Posterior vena cava (tissue), 2 donors: ENCODE data around the gene NDUFB1. TPM values are rescaled to one million over a fixed set of nuclear protein-coding genes. Genes with fewer than 3 reads are reported as not detected.

Experiments
- DNase-seq: peaks from one replicate; pipeline ENCODE4 v3.0.0-alpha.2; 2020; ENCODE audit warnings: low spot score
- intact Hi-C, 2 donors: fragments of 100-400 bp; cut with DNase I; formaldehyde crosslinking; loops; one replicate each; pipeline versions ENCODE4 v1.14.1 to v1.14.2; 2022 to 2023
- long read RNA-seq, 2 donors: library from polyadenylated mRNA; unstranded; transcript quantifications; one replicate each; pipeline ENCODE4 v2.0.0, GENCODE V29; 2020 to 2021
- total RNA-seq, 2 donors: library from RNA; stranded (reverse); fragmentation: NEBNext Ultra II Directional; extraction: Animal tissue kit (Norgen Biotek cat#: 25700); gene quantifications; one replicate each; pipeline ENCODE4 v1.2.1, GENCODE V29; 2021
- donor health status: DM: yes; HTN: yes; CAD: no.
- donor health status: DM: yes; HTN: yes; CAD: no.

The NDUFB1 gene
- total RNA-seq = 100 to 1,000 TPM in 1 of 2 donors, 10 to 100 TPM in 1; 92.3 to 158 TPM
- long read RNA-seq, donor 1, transcript NDUFB1-201 (3 exons, 528 nt) = major isoform, 17 of 17 reads
- long read RNA-seq, donor 1, partial matches to known transcripts = 0 of 17 reads
- long read RNA-seq, donor 1, other reads (novel, unspliced or antisense) = 0 of 17 reads
- long read RNA-seq, donor 2, transcript NDUFB1-201 (3 exons, 528 nt) = major isoform, 12 of 14 reads
- long read RNA-seq, donor 2, partial matches to known transcripts = 0 of 14 reads
- long read RNA-seq, donor 2, other reads (novel, unspliced or antisense) = 1 of 14 reads

GRCh38 chr14:92121670-92122350, at the start of gene NDUFB1, which contains the start of gene CPSF2:
Gene NDUFB1, minus strand, starts transcription at chr14:92121706. Its CDS starts 4,069 bp downstream, at chr14:92117637.
Gene CPSF2, plus strand, starts transcription at chr14:92121969. Its CDS starts 9,016 bp downstream, at chr14:92130985.
- intact Hi-C loops = loop anchor here in 1 of 2 donors (10.0 kb wide), 1 partner anchor 563 kb away; no protein-coding TSS in a partner anchor
- peak; percentile 96 for DNase-seq

- DNase-seq = no peak
- intact Hi-C loops = no loop called here
Measured at GRCh38 chr14:92164958-92165357, 43.5 kb upstream of the NDUFB1 start.

DNA sequence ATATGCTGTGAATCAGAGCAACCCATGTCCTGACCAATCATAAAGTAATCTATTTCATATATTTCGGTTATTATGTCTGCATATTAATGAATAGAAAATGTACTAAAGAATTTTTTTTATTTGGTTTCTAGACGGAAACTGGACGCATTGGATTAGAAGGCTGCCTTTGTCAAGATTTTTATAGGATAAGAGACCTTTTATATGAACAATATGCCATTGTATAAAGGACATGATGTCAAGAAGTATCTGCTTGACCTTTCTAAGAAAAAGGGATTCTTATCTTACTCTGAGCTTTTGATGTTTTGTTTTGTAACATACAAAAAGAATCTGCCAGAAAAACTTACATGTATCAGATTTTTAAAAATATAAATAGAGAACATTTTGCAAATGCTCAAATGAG, 40.0 kb upstream of the NDUFB1 start:
- intact Hi-C loops = no loop called here
- DNase-seq = no peak

DNA sequence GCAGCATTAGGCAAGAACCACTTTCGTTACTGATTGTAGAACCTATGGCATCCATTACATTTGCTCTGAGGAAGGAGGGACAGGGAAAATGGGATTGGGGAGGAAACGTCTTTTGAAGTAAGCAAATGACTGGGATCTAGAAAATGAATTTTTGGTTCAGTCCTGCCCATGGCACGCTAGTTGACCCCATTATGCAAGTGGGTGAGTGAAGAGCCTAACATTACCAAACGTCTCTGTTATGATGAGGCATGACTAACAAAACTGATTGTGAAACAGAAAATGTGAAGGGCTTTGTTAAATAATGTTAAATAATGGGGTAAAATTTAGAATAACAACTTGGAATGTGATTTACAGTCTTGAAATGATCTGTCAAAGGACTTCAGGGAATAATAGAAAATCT, 39.1 kb upstream of the NDUFB1 start:
- intact Hi-C loops = no loop called here
- no peak for DNase-seq

GRCh38 chr14:92154283-92154942, 32.9 kb upstream of the NDUFB1 start:
- intact Hi-C loops = no loop called here
- DNase-seq = no peak

GRCh38 chr14:92153581-92153980, 32.1 kb upstream of the NDUFB1 start:
- DNase-seq = no peak
- intact Hi-C loops = no loop called here

GRCh38 chr14:92144708-92145107, 23.2 kb upstream of the NDUFB1 start:
- no peak for DNase-seq
- intact Hi-C loops = no loop called here

GRCh38 chr14:92143962-92144361, 22.5 kb upstream of the NDUFB1 start:
- no peak for DNase-seq
- intact Hi-C loops = no loop called here

DNA sequence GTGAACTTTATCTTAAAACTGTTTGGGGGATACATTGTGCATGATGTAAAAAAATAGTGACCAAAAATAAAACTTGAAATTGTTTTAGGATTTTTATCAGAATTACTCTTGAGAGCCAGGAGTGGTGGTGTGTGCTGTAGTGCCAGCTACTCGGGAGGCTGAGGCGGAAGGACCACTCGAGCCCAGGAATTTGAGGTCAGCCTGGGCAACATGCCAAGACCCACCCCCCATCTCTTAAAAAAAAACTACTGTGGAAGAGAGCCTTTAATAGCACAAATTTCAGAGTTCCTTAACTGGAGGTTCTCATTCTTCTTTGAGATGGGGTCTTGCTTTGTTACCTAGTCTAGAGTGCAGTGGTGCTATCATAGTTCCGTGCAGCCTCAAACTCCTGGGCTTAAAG, 21.8 kb upstream of the NDUFB1 start:
- DNase-seq = no peak
- intact Hi-C loops = no loop called here

DNA sequence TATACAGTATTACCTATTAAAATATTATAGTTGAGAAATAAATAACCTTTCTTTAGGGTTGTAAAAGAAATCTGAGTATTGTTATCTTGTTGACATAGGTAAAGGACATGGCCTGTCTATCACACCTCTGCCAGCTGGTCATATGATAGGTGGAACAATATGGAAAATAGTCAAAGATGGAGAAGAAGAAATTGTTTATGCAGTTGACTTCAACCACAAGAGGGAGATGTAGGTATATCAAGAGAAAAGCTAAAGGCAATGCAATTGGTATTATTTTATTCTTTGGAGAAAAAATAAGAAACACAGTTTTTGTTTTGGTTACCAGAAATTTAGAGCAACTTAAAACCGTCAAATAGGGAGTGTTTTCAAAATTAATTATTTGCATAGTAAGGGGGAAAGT, 13.8 kb upstream of the NDUFB1 start:
- intact Hi-C loops = no loop called here
- no peak for DNase-seq

DNA sequence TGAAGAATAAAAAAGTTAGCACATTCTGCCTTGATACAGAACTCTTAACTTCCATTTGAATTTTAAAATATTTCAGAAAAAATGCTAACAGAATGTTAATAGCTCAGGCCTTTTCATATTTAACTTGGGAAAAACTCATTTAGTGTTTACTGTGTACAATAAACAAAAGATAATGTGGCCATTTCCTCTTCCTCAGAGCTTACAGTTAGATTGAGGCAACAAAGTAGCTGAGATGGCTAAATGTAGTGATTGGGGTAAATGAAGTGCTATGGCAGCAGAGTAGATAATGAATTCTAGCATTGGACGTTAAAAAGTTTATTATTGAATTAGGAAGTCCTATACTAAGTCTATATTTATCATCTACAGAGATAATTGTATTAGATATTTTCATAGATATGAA, 12.9 kb upstream of the NDUFB1 start:
- intact Hi-C loops = no loop called here
- DNase-seq = no peak

DNA sequence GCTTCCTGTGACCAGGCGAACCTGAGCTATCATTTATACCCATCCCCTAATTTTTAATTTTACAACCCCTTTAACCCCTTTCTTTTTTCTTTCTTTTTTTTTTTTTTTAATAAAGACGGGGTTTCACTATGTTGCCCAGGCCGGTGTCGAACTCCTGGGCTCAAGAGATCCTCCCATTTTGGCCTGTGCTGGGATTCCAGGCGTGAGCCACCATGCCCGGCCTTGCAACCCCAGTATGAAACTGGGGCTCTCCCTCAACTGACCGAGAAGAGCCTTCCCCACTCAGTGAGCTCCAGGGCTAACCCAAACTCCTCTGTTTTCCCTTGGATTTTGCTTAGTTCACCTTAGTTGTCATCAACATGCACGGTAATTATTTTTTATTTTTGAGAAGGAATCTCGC, 1.3 kb upstream of the NDUFB1 start:
- intact Hi-C loops = loop anchor here in 1 of 2 donors (10.0 kb wide), 1 partner anchor 562 kb away; no protein-coding TSS in a partner anchor
- DNase-seq = no peak

DNA sequence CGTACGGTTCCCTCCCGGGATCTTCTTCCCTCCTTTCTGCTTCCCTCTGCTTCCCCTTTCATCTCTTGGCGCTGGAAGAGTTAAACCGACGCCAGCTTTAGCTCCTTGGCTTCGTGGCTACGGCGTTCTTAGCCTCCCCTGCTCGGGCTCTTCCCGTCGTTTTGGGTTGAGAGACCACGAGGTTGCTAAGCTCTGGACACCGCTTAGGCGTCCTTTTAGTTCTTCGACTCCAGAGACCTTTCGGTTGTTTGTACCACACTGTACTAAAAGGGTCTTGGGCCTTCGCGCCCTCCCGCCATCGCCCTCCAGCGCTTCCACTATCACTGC, 808 bp upstream of the NDUFB1 start:
- intact Hi-C loops = loop anchor here in 1 of 2 donors (10.0 kb wide), 1 partner anchor 562 kb away; no protein-coding TSS in a partner anchor

GRCh38 chr14:92121207-92121669, 268 bp downstream of the NDUFB1 start:
- peak; percentile 86 for DNase-seq
- intact Hi-C loops = loop anchor here in 1 of 2 donors (10.0 kb wide), 1 partner anchor 564 kb away; no protein-coding TSS in a partner anchor

More for the DNA sequence above, 808 bp upstream of the NDUFB1 start:
- DNase-seq = no peak

- DNase-seq = no peak
- intact Hi-C loops = no loop called here
Measured at GRCh38 chr14:92109490-92109889, 12.0 kb downstream of the NDUFB1 start.

DNA sequence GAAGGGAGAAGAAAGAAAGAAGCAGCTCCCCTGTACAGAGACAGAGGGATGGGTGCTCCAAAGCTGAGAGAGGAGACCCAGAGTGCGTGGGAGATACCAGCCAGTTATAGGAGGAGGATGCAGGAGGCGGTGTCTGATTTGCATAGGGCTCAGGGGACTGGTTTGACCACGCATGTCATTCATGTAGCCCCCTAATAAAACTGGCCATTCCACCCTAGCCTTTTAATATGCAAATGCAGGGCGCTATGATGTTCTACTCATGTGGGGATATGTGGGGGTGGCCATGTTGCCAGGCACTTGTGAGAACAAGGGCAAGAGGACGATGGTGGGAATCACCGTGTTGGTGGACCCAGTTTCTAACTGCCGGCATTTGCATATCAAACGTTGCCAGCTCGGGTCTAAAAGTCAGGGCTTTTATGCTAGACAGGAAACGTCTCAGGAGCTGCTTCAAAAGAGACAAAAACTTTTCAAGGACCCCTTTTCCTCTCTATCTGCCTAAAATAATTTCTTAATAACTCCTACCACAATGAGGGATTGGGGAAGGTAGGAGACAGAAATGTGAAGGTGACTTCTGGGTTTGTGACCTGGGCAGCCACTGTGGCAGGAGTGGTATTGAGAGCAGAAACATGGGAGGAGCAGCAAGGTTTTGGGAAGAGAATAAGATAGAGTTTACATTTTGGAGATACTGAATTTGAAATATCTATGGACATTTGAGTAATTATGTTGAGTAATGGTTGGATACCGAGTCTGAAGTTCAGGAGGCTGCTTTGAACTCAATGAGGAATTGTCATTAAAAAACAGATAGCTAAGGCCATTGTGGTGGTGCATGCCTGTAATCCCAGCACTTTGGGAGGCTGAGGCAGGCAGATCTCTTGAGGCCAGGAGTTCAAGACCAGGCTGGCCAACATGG, 12.9 kb downstream of the NDUFB1 start:
- intact Hi-C loops = no loop called here
- no peak for DNase-seq

- intact Hi-C loops = no loop called here
- DNase-seq = peak; percentile 99
Measured at GRCh38 chr14:92106143-92106926, 15.2 kb downstream of the NDUFB1 start, which contains the start of gene ATXN3. Gene ATXN3, minus strand, starts transcription at chr14:92106582. Its CDS starts 30 bp downstream, at chr14:92106552.

DNA sequence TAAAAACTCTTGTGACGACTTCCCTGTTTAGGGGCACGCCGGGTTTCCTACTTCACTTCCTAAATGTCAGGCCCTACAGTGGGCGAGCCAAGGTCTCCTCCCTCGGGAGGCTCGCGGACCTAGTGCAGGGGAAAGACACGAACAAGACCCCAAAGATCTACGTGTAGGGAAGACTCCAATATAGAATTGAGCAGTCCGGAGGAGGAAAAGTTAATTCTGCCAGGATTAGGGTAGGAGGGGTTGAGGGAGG, 15.7 kb downstream of the NDUFB1 start:
- intact Hi-C loops = no loop called here
- peak; percentile 90 for DNase-seq
